Coronary artery (tissue), 2 donors: ENCODE results near the gene AQP12B.
"Not testable (repeated sequence)": the region's sequence is repeated elsewhere in the genome, so short reads cannot be mapped to it uniquely, and the experiment has no call there.

Experiments used
- DNase-seq: peaks from one replicate; pipeline ENCODE4 v3.0.0-alpha.2; 2017; ENCODE audit warnings: low spot score
- H3K27ac ChIP-seq, 2 donors: fragments of 200-600 bp; sonication (generic); one replicate each; pipeline ENCODE4 v1.5.1; 2016 to 2019
- H3K4me3 ChIP-seq: fragments of 200-600 bp; sonication (generic); 2 replicates; pipeline ENCODE4 v1.5.1; 2016; ENCODE audit warnings: mild to moderate bottlenecking, moderate library complexity
- CTCF ChIP-seq: fragments of 200-600 bp; sonication (generic); IDR thresholded peaks from one replicate; pipeline ENCODE4 v1.5.1; 2019; ENCODE audit warnings: antibody characterized with exemption

The AQP12B gene

GRCh38 chr2:240691631-240692420 is 9.1 kb upstream of the AQP12B start, which contains the start of gene AQP12A:
TSS of gene AQP12A (plus strand) at chr2:240691866. CDS start at chr2:240691914, 48 bp downstream.
- not testable (repeated sequence) for H3K4me3 ChIP-seq, DNase-seq, H3K27ac ChIP-seq

GRCh38 chr2:240691075-240691427 is 8.4 kb upstream of the AQP12B start:
- not testable (repeated sequence) for H3K4me3 ChIP-seq, H3K27ac ChIP-seq, DNase-seq

GRCh38 chr2:240690421-240691074 is 7.9 kb upstream of the AQP12B start:
- DNase-seq, H3K4me3 ChIP-seq, H3K27ac ChIP-seq: not testable (repeated sequence)

GRCh38 chr2:240689975-240690374 is 7.3 kb upstream of the AQP12B start:
- Histone ChIP-seq H3K27ac (no peak overlapping the region), H3K4me3 (no peak overlapping the region)
- peak; percentile 28 for DNase-seq
- TF ChIP-seq CTCF: no peak

- TF ChIP-seq CTCF: no peak
- no peak overlapping the region for H3K4me3 ChIP-seq
- no peak overlapping the region for H3K27ac ChIP-seq
- DNase-seq: peak; percentile 47
Observed at GRCh38 chr2:240688553-240688919, 5.9 kb upstream of the AQP12B start.

- DNase-seq: peak; percentile 65
- Histone ChIP-seq H3K4me3 (no peak overlapping the region), H3K27ac (no peak overlapping the region)
- TF ChIP-seq CTCF: no peak
Observed at GRCh38 chr2:240687741-240688552, 5.3 kb upstream of the AQP12B start.

- no peak for TF ChIP-seq CTCF
- Histone ChIP-seq H3K4me3 (no peak overlapping the region), H3K27ac (no peak overlapping the region)
- peak; percentile 58 for DNase-seq
Observed at GRCh38 chr2:240687045-240687740, 4.5 kb upstream of the AQP12B start.

GRCh38 chr2:240686460-240686859 is 3.8 kb upstream of the AQP12B start:
- Histone ChIP-seq H3K4me3 (no peak overlapping the region), H3K27ac (no peak overlapping the region)
- no peak for TF ChIP-seq CTCF
- DNase-seq: no peak
